Stimulated activated CD8-positive, alpha-beta memory T cell treated with anti-CD3 and anti-CD28 coated beads, Interleukin-7, amount 100 ng/mL, for 24 hours (primary cell): ENCODE data around the gene MMP24OS.
A peak's percentile ranks its signal among the peaks of the same experiment; 100 is the strongest.

Experiments used
- DNase-seq: peaks from one replicate; pipeline ENCODE4 v3.0.0-alpha.2; 2020; ENCODE audit warnings: low read depth

MMP24OS gene

GRCh38 chr20:35291654-35292503 is 14.0 kb upstream of the MMP24OS start, which contains the start of gene FAM83C:
TSS of gene FAM83C (minus strand) at chr20:35292425. CDS start at chr20:35292304, 121 bp downstream.
- no peak for DNase-seq

GRCh38 chr20:35290887-35291417 is 13.0 kb upstream of the MMP24OS start:
- no peak for DNase-seq

- no peak for DNase-seq
Measured at GRCh38 chr20:35290186-35290886, 12.4 kb upstream of the MMP24OS start.

- DNase-seq = no peak
Measured at GRCh38 chr20:35288325-35289060, 10.6 kb upstream of the MMP24OS start.

GRCh38 chr20:35287509-35288324 is 9.8 kb upstream of the MMP24OS start:
- DNase-seq = no peak

GRCh38 chr20:35286899-35287508 is 9.1 kb upstream of the MMP24OS start:
- DNase-seq = no peak

GRCh38 chr20:35286077-35286898 is 8.4 kb upstream of the MMP24OS start:
- no peak for DNase-seq

- DNase-seq = no peak
Measured at GRCh38 chr20:35285806-35286076, 7.8 kb upstream of the MMP24OS start.

- DNase-seq = no peak
Measured at GRCh38 chr20:35284992-35285805, 7.3 kb upstream of the MMP24OS start.

- DNase-seq = peak; percentile 59
Measured at GRCh38 chr20:35284267-35284991, 6.5 kb upstream of the MMP24OS start, which contains the start of gene EIF6. TSS of gene EIF6 (minus strand) at chr20:35284772. CDS start at chr20:35284487, 285 bp downstream.

GRCh38 chr20:35283441-35284266 is 5.7 kb upstream of the MMP24OS start:
- DNase-seq = no peak

- DNase-seq = no peak
Measured at GRCh38 chr20:35281506-35282101, 3.7 kb upstream of the MMP24OS start.

- no peak for DNase-seq
Measured at GRCh38 chr20:35280523-35280922, 2.6 kb upstream of the MMP24OS start.

- no peak for DNase-seq
Measured at GRCh38 chr20:35279533-35280174, 1.7 kb upstream of the MMP24OS start.

- DNase-seq = no peak
Measured at GRCh38 chr20:35279040-35279439, 1.1 kb upstream of the MMP24OS start.

GRCh38 chr20:35277127-35277526 is 795 bp downstream of the MMP24OS start:
- DNase-seq = no peak

- DNase-seq = no peak
Measured at GRCh38 chr20:35276408-35276807, 1.5 kb downstream of the MMP24OS start.
